ENCODE data around the gene PRAME. TPM values are rescaled to one million over a fixed set of nuclear protein-coding genes. Genes with fewer than 3 reads are reported as not detected.
A peak's percentile ranks its signal among the peaks of the same experiment; 100 is the strongest.

PRAME gene
- total and polyA plus RNA-seq, 2 of the 13 experiments (the other 11 are each of a cell fraction or from before 2014, with no cell fraction given) = 0.11 to 0.83 TPM

DNA sequence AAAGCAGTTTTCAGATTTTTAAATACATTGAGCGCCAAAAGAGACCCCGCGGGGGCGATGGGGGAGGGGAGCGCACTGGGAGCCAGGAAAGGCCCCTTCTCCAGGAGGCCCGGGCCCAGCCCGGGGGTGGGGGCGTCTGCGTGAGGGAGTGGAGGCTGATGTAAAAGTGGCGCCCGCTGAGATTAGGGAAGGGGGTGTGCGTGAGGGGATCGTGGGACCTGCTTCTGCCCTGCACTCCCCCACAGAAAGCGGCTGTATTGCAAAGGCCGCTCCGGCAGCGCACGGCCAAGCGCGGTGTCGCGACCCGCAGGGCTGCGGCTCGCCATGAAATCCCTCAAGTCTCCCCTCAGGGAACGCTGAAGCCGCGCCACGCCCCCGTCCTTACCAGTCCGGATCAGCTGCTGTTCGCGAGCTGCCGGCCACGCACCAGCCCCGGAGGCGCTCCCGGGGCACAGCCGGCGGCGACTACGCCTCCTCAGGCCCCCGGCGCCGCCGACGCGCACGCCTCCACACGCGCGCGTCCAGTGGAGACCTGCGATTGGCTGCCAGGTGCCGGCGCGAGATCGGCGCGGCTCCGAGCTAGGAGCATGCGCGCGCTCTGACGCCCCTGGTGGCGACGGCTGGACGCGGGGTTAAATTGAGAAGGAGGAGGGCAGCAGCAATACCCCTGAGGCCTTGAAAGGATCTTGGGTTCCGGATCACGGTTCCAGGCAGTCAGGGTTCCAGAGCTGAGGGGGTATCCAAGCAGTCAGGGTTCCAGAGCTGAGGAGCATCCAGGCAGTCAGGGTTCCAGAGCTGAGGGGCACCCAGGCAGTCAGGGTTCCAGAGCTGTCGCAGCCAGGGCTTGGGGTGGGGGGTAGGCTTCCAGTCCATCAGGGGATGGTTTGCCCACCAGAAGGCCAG lies 50.5 kb downstream of the PRAME start, which contains the start of gene ZNF280B (continued):
- TF ChIP-seq, protein P1, sequence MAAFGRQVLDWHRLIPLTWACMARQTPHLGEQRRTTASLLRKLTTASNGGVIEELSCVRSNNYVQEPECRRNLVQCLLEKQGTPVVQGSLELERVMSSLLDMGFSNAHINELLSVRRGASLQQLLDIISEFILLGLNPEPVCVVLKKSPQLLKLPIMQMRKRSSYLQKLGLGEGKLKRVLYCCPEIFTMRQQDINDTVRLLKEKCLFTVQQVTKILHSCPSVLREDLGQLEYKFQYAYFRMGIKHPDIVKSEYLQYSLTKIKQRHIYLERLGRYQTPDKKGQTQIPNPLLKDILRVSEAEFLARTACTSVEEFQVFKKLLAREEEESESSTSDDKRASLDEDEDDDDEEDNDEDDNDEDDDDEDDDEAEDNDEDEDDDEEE (CRISPR knock-in tag; IDR thresholded peaks at IDR 0.05) = no peak
- no peak for TF ChIP-seq MEF2D (CRISPR knock-in tag; IDR thresholded peaks at IDR 0.05)
- no peak for TF ChIP-seq ZNF350 (CRISPR knock-in tag; IDR thresholded peaks at IDR 0.05; ENCODE audit: borderline replicate concordance, low read depth)
- no peak for TF ChIP-seq ZNF230 (CRISPR knock-in tag; IDR thresholded peaks at IDR 0.05)
- TF ChIP-seq HNRNPK (IDR thresholded peaks at IDR 0.05; ENCODE audit: low read depth, low read length, poor library complexity, severe bottlenecking) = peak; percentile 71
- peak; percentile 87 for TF ChIP-seq XRCC5 (optimal IDR thresholded peaks at IDR 0.05; ENCODE audit: low read length)
- peak; percentile 82; the same call in 1 of the 2 replicates for TF ChIP-seq SPEN (CRISPR knock-in tag; IDR thresholded peaks at IDR 0.05; ENCODE audit: low read depth)
- peak; percentile 92 for TF ChIP-seq TFDP2 (CRISPR knock-in tag; IDR thresholded peaks at IDR 0.05)
- TF ChIP-seq ZNF343 (CRISPR knock-in tag; IDR thresholded peaks at IDR 0.05) = peak; percentile 45; the same call in 1 of the 2 replicates
- TF ChIP-seq, protein P2, sequence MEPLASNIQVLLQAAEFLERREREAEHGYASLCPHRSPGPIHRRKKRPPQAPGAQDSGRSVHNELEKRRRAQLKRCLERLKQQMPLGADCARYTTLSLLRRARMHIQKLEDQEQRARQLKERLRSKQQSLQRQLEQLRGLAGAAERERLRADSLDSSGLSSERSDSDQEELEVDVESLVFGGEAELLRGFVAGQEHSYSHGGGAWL (CRISPR knock-in tag; IDR thresholded peaks at IDR 0.05) = peak; percentile 83; the same call in 1 of the 2 replicates
- TF ChIP-seq CC2D1A (CRISPR knock-in tag; IDR thresholded peaks at IDR 0.05) = no peak
- TF ChIP-seq FOXJ3 (CRISPR knock-in tag; IDR thresholded peaks at IDR 0.05; ENCODE audit: borderline replicate concordance) = no peak
- peak; percentile 77; the same call in 1 of the 2 replicates for TF ChIP-seq TOPORS (CRISPR knock-in tag; IDR thresholded peaks at IDR 0.05)
- TF ChIP-seq, protein P3, sequence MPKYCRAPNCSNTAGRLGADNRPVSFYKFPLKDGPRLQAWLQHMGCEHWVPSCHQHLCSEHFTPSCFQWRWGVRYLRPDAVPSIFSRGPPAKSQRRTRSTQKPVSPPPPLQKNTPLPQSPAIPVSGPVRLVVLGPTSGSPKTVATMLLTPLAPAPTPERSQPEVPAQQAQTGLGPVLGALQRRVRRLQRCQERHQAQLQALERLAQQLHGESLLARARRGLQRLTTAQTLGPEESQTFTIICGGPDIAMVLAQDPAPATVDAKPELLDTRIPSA (CRISPR knock-in tag; IDR thresholded peaks at IDR 0.05; ENCODE audit: borderline replicate concordance) = no peak; the same call in 1 of the 2 replicates
- no peak for TF ChIP-seq NFKBIZ (CRISPR knock-in tag; IDR thresholded peaks at IDR 0.05)
- TF ChIP-seq, protein P4, sequence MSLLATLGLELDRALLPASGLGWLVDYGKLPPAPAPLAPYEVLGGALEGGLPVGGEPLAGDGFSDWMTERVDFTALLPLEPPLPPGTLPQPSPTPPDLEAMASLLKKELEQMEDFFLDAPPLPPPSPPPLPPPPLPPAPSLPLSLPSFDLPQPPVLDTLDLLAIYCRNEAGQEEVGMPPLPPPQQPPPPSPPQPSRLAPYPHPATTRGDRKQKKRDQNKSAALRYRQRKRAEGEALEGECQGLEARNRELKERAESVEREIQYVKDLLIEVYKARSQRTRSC (CRISPR knock-in tag; IDR thresholded peaks at IDR 0.05; ENCODE audit: low read depth) = no peak
- TF ChIP-seq TARDBP (CRISPR knock-in tag; IDR thresholded peaks at IDR 0.05) = peak; percentile 86
- TF ChIP-seq, protein P5, sequence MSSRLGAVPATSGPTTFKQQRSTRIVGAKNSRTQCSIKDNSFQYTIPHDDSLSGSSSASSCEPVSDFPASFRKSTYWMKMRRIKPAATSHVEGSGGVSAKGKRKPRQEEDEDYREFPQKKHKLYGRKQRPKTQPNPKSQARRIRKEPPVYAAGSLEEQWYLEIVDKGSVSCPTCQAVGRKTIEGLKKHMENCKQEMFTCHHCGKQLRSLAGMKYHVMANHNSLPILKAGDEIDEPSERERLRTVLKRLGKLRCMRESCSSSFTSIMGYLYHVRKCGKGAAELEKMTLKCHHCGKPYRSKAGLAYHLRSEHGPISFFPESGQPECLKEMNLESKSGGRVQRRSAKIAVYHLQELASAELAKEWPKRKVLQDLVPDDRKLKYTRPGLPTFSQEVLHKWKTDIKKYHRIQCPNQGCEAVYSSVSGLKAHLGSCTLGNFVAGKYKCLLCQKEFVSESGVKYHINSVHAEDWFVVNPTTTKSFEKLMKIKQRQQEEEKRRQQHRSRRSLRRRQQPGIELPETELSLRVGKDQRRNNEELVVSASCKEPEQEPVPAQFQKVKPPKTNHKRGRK (CRISPR knock-in tag; IDR thresholded peaks at IDR 0.05) = no peak
- TF ChIP-seq ZNF44 (CRISPR knock-in tag; IDR thresholded peaks at IDR 0.05) = no peak
- no peak for TF ChIP-seq ZNF101 (CRISPR knock-in tag; IDR thresholded peaks at IDR 0.05; ENCODE audit: borderline replicate concordance, low read depth)
- TF ChIP-seq ZEB1 (IDR thresholded peaks at IDR 0.05; ENCODE audit: insufficient replicate concordance, low read depth) = no peak
- peak; percentile 40; the same call in 1 of the 2 replicates for TF ChIP-seq RXRA (CRISPR knock-in tag; IDR thresholded peaks at IDR 0.05)

Data from HepG2 (cell line).